ENCODE measurements around the gene SSH2. TPM values are rescaled to one million over a fixed set of nuclear protein-coding genes. Genes with fewer than 3 reads are reported as not detected.
"Not testable (repeated sequence)": the region's sequence is repeated elsewhere in the genome, so short reads cannot be mapped to it uniquely, and the experiment has no call there.

The SSH2 gene
- polyA plus RNA-seq, 3 donors: 31.9 to 66.6 (median 54.0) TPM

DNA sequence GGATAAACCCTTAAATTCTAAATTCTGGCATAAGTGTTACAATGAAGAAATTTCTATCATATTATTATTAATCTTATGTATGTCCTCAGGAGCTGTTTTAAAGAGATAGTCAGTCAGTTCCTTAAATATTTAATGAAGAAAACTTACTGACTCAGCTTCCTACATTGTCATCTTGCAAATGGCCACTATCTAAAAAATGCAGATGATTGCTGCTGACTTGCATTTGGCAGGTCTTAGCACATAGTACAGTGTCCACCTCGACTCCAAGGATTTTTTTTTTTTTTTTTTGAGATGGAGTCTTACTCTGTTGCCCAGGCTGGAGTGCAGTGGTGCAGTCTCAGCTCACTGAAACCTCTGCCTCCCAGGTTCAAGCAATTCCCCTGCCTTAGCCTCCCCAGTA is 252.2 kb downstream of the SSH2 start:
- peak; percentile 27 to 47 (median 46) for DNase-seq
- Histone ChIP-seq H3K9me3 (replicated peaks in 1 of 2; ENCODE audit: control insufficient read depth in 1 of 2, insufficient read depth in 1 of 2, low read length in 2 of 2) (no peaks in the 10 kb centered on the region), H3K4me1 (ENCODE audit: control insufficient read depth in 1 of 2, insufficient read depth in 2 of 2, low read length in 2 of 2) (peaks cover 37% of the 10 kb centered on the region in 2 donors), H4K20me1 (ENCODE audit: insufficient read depth, low read length) (peaks cover 28% of the 10 kb centered on the region), H3K27ac (ENCODE audit: low read depth in 1 of 2, low read length in 2 of 2) (peak overlapping the region; percentile 32 to 70), H3K36me3 (replicated peaks in 1 of 2; ENCODE audit: control insufficient read depth in 1 of 2, insufficient read depth in 2 of 2, low read length in 2 of 2) (peaks cover 57 to 75% of the 10 kb centered on the region in 2 donors), H3K4me2 (replicated peaks; ENCODE audit: extremely low read depth, low read length, poor library complexity, severe bottlenecking) (no peak overlapping the region), H2AFZ (ENCODE audit: insufficient read depth, low read depth, low read length, poor library complexity, severe bottlenecking) (no peak overlapping the region), H3K79me2 (ENCODE audit: insufficient read depth, low read length) (peaks cover 33% of the 10 kb centered on the region), H3K4me3 (replicated peaks in 1 of 3; ENCODE audit: low read depth in 2 of 3, low read length in 3 of 3) (no peak overlapping the region), H3K27me3 (ENCODE audit: control insufficient read depth in 2 of 2, insufficient read depth in 2 of 2, low read length in 2 of 2) (no peaks in the 10 kb centered on the region), H3K9ac (ENCODE audit: insufficient read depth, low read length, poor library complexity, severe bottlenecking) (no peak overlapping the region)
- peaks cover 36% of the 10 kb centered on the region for H3K4me1 Mint-ChIP-seq
- peak overlapping the region; percentile 14 to 88 (median 68) for H3K27ac Mint-ChIP-seq
- intact Hi-C loops (cut with micrococcal nuclease): no loop called here
- H3K4me3 Mint-ChIP-seq: no peak overlapping the region
- TF ChIP-seq, protein P1, sequence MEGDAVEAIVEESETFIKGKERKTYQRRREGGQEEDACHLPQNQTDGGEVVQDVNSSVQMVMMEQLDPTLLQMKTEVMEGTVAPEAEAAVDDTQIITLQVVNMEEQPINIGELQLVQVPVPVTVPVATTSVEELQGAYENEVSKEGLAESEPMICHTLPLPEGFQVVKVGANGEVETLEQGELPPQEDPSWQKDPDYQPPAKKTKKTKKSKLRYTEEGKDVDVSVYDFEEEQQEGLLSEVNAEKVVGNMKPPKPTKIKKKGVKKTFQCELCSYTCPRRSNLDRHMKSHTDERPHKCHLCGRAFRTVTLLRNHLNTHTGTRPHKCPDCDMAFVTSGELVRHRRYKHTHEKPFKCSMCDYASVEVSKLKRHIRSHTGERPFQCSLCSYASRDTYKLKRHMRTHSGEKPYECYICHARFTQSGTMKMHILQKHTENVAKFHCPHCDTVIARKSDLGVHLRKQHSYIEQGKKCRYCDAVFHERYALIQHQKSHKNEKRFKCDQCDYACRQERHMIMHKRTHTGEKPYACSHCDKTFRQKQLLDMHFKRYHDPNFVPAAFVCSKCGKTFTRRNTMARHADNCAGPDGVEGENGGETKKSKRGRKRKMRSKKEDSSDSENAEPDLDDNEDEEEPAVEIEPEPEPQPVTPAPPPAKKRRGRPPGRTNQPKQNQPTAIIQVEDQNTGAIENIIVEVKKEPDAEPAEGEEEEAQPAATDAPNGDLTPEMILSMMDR (IDR thresholded peaks at IDR 0.05): no peak
- H3K27me3 Mint-ChIP-seq (ENCODE audit: low read depth in 3 of 3): no peaks in the 10 kb centered on the region
- H3K36me3 Mint-ChIP-seq: peaks cover 62 to 67% of the 10 kb centered on the region in 2 donors
- peaks cover 0 to 2% (median 0%) of the 10 kb centered on the region in 7 donors for H3K9me3 Mint-ChIP-seq
- no CpG with 5 or more reads among the region's 1 CpG for WGBS (ENCODE audit: insufficient coverage)

DNA sequence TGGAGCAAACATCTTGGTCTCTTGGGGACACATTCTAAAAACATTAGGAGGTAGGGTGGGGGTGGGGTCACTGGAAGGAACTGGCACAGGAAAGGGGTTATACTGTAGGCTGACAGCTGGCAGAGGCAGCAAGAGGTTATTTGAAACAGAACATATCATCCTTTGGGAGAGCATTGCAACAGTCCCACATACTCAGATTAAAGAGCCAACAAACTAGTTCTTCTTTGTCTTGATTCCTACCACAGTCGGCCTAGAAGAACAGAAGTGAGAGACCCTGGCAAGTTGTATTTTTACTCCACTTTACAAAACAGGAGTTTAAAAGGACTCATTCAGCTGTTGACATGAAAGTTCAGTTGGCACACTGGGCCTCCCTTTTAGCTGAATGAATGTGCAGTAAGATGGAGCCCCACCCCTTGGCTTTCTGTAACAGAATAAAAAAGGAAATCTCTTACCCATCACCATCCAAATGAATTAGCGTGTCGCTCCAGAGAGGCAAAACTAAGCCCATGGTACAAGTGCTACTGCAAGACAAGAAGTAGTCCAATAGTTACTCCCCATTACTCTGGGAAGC is 252.7 kb downstream of the SSH2 start:
- Mint-ChIP-seq H3K4me3 (no peak overlapping the region), H3K4me1 (peaks cover 31% of the 10 kb centered on the region), H3K36me3 (peaks cover 67 to 72% of the 10 kb centered on the region in 2 donors), H3K27me3 (ENCODE audit: low read depth in 3 of 3) (no peaks in the 10 kb centered on the region), H3K27ac (peak overlapping the region; percentile 50 to 88 (median 77)), H3K9me3 (peaks cover 0 to 2% (median 0%) of the 10 kb centered on the region in 7 donors)
- Histone ChIP-seq H3K9me3 (replicated peaks in 1 of 2; ENCODE audit: control insufficient read depth in 1 of 2, insufficient read depth in 1 of 2, low read length in 2 of 2) (no peaks in the 10 kb centered on the region), H3K36me3 (replicated peaks in 1 of 2; ENCODE audit: control insufficient read depth in 1 of 2, insufficient read depth in 2 of 2, low read length in 2 of 2) (peaks cover 62 to 77% of the 10 kb centered on the region in 2 donors), H3K9ac (ENCODE audit: insufficient read depth, low read length, poor library complexity, severe bottlenecking) (no peak overlapping the region), H3K4me3 (replicated peaks in 1 of 3; ENCODE audit: low read depth in 2 of 3, low read length in 3 of 3) (no peak overlapping the region), H3K79me2 (ENCODE audit: insufficient read depth, low read length) (peaks cover 33% of the 10 kb centered on the region), H3K27me3 (ENCODE audit: control insufficient read depth in 2 of 2, insufficient read depth in 2 of 2, low read length in 2 of 2) (no peaks in the 10 kb centered on the region), H3K4me1 (ENCODE audit: control insufficient read depth in 1 of 2, insufficient read depth in 2 of 2, low read length in 2 of 2) (peaks cover 32% of the 10 kb centered on the region in 2 donors), H3K4me2 (replicated peaks; ENCODE audit: extremely low read depth, low read length, poor library complexity, severe bottlenecking) (no peak overlapping the region), H4K20me1 (ENCODE audit: insufficient read depth, low read length) (peaks cover 28% of the 10 kb centered on the region), H2AFZ (ENCODE audit: insufficient read depth, low read depth, low read length, poor library complexity, severe bottlenecking) (no peak overlapping the region), H3K27ac (ENCODE audit: low read depth in 1 of 2, low read length in 2 of 2) (peak overlapping the region in 1 of 2 donors; percentile 70)
- WGBS (ENCODE audit: insufficient coverage): no CpG with 5 or more reads among the region's 3 CpGs
- no peak for DNase-seq
- TF ChIP-seq, protein P1 (IDR thresholded peaks at IDR 0.05): no peak
- intact Hi-C loops (cut with micrococcal nuclease): no loop called here

DNA sequence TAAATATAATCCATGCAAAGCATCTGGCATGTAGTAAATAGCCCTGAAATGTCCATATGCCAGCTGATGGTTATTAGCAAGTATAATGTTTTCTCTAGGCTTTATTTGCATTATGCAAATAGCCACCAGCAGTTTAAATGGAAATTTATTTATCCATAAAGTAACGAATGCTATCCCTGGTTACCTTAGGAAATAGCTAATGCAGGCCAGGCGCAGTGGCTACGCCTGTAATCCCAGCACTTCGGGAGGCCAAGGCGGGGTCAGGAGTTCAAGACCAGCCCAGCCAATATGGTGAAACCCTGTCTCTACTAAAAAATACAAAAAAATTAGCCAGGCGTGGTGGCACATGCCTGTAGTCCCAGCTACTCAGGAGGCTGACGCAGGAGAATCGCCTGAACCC is 254.1 kb downstream of the SSH2 start:
- H3K4me1 ChIP-seq (ENCODE audit: control insufficient read depth in 1 of 2, insufficient read depth in 2 of 2, low read length in 2 of 2): peaks cover 19 to 21% of the 10 kb centered on the region in 2 donors
- DNase-seq; H3K9me3 ChIP-seq (replicated peaks in 1 of 2; ENCODE audit: control insufficient read depth in 1 of 2, insufficient read depth in 1 of 2, low read length in 2 of 2); H3K4me2 ChIP-seq (replicated peaks; ENCODE audit: extremely low read depth, low read length, poor library complexity, severe bottlenecking); H3K4me3 Mint-ChIP-seq; H3K4me3 ChIP-seq (replicated peaks in 1 of 3; ENCODE audit: low read depth in 2 of 3, low read length in 3 of 3); H3K27ac Mint-ChIP-seq; H2AFZ ChIP-seq (ENCODE audit: insufficient read depth, low read depth, low read length, poor library complexity, severe bottlenecking); H3K27me3 Mint-ChIP-seq (ENCODE audit: low read depth in 3 of 3); H3K9me3 Mint-ChIP-seq; H3K27ac ChIP-seq (ENCODE audit: low read depth in 1 of 2, low read length in 2 of 2); H3K27me3 ChIP-seq (ENCODE audit: control insufficient read depth in 2 of 2, insufficient read depth in 2 of 2, low read length in 2 of 2); H3K9ac ChIP-seq (ENCODE audit: insufficient read depth, low read length, poor library complexity, severe bottlenecking); intact Hi-C loops (cut with micrococcal nuclease): not testable (repeated sequence)
- Mint-ChIP-seq H3K36me3 (peaks cover 76 to 82% of the 10 kb centered on the region in 2 donors), H3K4me1 (peaks cover 24% of the 10 kb centered on the region)
- WGBS (ENCODE audit: insufficient coverage): 97% methylated on average over 7 of the region's 8 CpGs
- H3K79me2 ChIP-seq (ENCODE audit: insufficient read depth, low read length): peaks cover 33% of the 10 kb centered on the region
- H4K20me1 ChIP-seq (ENCODE audit: insufficient read depth, low read length): peaks cover 35% of the 10 kb centered on the region
- peaks cover 75 to 90% of the 10 kb centered on the region in 2 donors for H3K36me3 ChIP-seq (replicated peaks in 1 of 2; ENCODE audit: control insufficient read depth in 1 of 2, insufficient read depth in 2 of 2, low read length in 2 of 2)
